GM20431 (cell line): ENCODE results near the gene KLHDC2.
"Not testable (repeated sequence)": the region's sequence is repeated elsewhere in the genome, so short reads cannot be mapped to it uniquely, and the experiment has no call there.

Experiments used
- in situ Hi-C: fragments of 300-500 bp; cut with MseI, MboI; formaldehyde crosslinking; loops from one replicate; pipeline ENCODE4 v1.15.0; 2020; ENCODE audit warnings: low sequenced_read_pairs; ENCODE audit not compliant: unreplicated experiment

Gene KLHDC2

DNA sequence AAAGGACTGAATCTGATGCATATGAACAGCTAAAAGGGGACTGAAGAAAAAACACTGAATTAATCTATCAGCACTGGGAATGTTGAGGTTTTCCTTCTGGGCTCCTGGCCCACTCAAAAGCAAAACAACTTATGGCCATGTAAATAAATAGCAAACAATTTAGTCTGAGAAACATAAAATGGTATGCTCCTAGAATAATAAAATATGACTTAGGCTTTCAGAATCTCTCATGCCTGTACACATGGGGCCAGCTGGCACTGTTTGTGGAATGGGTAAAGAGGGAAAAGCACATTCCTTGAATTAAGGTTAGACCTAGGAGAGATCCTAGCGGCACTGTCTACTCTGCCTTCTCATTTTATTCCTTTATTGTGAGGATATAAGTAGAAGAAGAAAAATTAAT lies 6.2 kb downstream of the KLHDC2 start:
- in situ Hi-C loops, result no loop called here

DNA sequence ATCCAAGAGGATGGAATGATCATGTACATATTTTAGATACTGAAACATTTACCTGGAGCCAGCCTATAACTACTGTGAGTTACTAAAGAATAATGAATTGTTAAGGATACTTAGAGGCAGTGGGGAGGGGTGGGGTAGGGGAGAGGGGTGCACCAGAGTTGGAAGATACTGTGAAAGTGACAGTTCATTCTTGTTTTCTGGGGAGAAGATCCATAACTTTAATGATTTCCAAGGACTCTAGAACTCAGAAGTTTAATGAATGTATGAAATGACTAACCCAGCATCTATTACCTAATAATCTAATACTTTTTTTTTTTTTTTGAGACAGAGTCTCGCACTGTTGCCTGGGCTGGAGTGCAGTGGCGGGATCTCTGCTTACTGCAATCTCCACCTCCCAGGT lies 10.5 kb downstream of the KLHDC2 start:
- in situ Hi-C loops, result no loop called here

DNA sequence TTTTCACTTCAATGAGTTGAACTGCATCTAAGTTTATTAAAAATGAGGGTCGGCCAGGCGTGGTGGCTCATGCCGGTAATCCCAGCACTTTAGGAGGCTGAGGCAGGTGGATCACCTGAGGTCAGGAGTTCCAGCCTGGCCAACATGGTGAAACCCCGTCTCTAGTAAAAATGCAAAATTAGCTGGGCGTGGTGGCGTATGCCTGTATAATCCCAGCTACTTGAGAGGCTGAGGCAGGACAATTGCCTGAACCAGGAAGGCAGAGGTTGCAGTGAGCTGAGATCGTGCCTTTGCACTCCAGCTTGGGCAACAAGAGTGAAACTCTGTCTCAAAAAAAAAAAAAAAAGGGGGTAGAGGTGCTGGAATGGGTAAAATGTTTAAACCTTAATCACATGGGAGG lies 13.1 kb downstream of the KLHDC2 start:
- in situ Hi-C loops, result not testable (repeated sequence)

DNA sequence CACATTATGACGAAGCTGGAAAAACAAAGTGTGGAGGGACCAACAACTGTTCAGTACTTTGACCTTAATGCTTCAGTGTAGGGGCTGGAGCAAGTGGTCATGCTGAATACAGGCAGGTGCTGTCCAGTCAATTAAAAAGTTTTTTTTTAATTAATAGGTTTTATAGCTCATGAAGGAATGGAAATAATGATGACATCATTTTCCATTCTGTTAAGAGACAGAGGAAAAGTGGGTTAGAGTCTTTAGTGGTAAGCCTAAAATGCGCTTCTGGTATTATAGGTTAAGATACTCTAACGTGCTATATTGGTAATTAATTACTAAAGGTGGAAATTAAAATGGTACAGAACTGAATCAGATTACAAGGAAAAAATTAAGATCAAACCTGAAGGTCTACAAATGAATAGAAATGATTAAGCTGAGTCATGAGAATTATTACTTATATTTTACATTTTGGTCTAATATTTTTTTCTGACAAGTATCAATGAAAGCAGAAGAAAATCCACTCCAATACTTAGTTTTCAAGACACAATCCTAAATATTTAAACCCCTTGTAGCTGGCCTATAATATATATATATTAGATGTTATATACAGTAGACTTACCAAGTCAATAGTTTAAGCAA lies 15.6 kb downstream of the KLHDC2 start:
- in situ Hi-C loops, result no loop called here

DNA sequence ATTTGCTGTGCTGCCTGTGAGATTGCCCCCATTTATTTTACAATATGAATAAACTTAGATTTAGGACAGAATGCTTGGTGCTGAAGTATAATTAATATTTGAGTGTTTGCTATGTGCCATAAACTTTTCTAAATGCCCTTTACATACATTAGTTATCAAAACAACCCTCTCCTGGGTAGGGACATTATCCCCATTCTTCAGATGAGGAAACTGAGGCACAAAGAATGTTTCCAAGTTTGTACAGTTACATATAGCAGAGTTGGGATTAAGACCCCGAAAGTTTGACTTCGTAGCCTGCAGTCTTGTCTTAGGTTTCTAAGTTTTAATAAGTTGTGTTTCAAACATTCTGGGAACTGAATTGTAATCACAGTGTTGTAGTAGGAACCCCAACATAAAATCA lies 18.4 kb downstream of the KLHDC2 start:
- in situ Hi-C loops, result no loop called here

DNA sequence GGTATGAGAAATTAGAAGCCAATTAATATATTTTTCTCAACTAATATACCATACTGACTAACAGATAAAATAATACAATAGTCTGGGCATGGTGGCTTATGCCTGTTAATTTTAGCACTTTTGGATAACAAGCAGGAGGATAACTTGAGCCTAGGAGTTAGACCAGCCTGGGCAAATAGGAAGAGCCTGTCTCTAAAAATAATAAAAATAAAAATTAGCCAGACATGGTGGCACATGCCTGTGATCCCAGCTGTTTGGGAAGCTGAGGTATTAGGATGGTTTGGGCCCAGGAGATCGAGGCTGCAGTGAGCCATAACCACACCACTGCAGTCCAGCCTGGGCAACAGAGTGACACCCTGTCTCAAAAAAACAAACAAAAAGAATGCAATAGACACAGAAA lies 24.7 kb downstream of the KLHDC2 start:
- in situ Hi-C loops, result no loop called here

DNA sequence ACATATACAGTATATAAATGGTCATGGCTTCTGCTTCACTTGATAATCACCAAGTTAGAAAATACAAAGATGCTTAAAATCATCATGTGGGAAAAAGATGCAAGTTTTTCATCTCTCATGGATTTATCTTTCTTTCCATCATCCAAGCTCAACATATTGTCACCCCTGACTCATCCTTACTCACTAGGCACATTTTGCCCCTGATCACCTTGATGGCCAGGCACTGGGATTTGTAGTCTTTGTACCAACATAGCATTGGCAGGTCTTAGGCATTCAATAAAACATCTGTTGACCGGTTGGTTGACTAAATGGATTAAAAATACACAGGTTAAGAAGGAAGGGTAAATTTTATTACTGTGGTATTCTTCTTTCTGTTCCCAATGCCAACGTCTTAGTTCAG lies 28.1 kb downstream of the KLHDC2 start:
- in situ Hi-C loops, result no loop called here

DNA sequence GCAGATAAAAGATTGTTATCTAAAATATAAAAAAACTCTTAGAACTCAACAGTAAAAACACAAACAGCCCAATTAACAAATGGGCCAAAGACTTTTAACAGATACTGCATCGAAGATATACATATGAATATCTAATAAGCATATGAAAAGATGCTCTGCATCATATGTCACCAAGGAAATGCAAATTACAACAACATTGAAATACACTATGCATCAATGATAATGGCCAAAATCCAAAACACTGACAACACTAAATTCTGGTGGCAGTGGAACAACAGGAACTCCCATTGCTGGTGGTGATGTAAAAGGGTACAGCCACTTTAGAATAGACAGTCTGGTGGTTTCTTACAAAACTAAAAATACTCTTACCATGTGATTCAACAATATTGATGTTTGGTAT lies 40.8 kb downstream of the KLHDC2 start:
- in situ Hi-C loops, result no loop called here

DNA sequence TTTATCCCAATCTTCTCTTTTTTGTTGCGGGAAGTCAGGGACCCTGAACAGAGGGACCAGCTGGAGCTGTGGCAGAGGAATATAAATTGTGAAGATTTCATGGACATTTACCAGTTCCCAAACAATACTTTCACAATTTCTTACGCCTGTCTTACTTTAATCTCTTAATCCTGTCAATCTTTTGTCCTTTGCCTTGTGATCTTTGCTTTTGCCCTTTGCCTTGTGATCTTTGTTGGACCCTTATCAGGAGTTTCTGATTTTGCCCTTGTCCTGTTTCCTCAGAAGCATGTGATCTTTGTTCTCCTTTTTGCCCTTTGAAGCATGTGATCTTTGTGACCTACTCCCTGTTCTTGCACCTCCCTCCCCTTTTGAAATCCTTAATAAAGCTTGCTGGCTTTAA lies 48.2 kb downstream of the KLHDC2 start:
- in situ Hi-C loops, result not testable (repeated sequence)

DNA sequence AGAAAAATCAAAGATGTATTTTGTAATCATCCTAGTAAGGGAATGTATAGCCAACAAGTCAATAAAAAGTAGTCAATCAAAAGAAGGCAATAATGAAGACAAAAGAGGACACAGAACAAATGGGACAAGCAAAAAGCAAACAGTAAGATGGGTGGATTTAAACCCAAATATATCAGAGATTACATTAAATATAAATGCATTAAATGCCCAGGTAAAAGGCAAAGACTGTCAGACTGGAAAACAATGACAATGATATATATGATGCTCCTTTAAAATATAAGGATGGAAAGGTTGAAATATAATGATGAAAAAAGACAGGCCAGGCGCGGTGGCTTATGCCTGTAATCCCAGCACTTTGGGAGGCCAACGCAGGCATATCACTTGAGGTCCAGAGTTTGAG lies 48.9 kb downstream of the KLHDC2 start:
- in situ Hi-C loops, result no loop called here

DNA sequence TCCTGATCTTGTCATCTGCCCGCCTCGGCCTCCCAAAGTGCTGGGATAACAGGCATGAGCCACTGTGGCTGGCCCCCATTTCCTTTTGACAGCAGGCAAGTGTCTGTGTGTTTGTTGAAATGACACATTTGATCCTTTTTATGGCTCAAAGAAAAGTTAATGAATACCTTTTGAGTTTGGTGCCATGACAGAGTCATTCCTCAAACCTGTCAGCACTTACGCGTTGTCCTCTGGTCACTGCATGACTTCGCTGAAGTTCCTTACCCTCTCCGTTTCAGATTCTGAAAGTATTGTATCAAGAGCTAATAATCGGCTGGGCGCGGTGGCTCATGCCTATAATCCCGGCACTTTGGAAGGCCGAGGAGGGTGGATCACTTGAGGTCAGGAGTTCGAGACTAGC lies 52.2 kb downstream of the KLHDC2 start:
- in situ Hi-C loops, result no loop called here

DNA sequence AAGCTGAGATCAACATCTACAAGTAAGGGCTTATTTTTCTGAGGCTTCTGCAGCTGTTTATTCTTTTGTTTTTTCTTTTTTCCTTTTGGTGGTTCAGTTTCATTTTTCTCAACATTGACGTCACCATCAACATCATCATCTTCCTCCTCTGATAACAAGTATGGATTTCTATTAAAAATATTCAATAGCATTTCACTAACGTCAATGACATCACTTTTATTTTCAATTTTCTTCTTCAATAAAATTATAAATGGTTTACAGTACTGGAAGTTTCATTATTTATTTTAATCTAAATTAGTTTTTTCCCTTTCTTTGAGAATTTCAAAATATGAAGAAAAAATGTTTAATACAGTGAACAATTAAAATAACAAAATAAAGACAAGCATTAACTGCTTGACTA lies 60.7 kb downstream of the KLHDC2 start:
- in situ Hi-C loops, result no loop called here
